H7 (cell line): ENCODE measurements around the gene CD247. TPM values are rescaled to one million over a fixed set of nuclear protein-coding genes. Genes with fewer than 3 reads are reported as not detected.

Experiments
- DNase-seq: peaks from one replicate; pipeline ENCODE4 v3.0.0; 2012
- H3K27me3 ChIP-seq: 2 replicates; pipeline ENCODE4 v1.6.0; 2011; ENCODE audit warnings: mild to moderate bottlenecking, low read length; ENCODE audit not compliant: control insufficient read depth, insufficient read depth
- H3K36me3 ChIP-seq: replicated peaks from 2 replicates; pipeline ENCODE4 v1.5.1; 2011; ENCODE audit warnings: low read length; ENCODE audit not compliant: control insufficient read depth, insufficient read depth
- H3K4me3 ChIP-seq: 2 replicates; pipeline ENCODE4 v1.5.1; 2011; ENCODE audit warnings: low read depth, mild to moderate bottlenecking, control low read depth, low read length, moderate library complexity; ENCODE audit not compliant: insufficient read depth
- total RNA-seq: library from RNA; depleted of rRNA; stranded (reverse); fragments of >200 nt; shearing (Covaris generic); gene quantifications from 2 replicates; pipeline ENCODE4 v1.2.3, GENCODE V29; 2014

The CD247 gene
- total RNA-seq, 1 experiment from 2014 or later = 0.83 TPM

- Histone ChIP-seq H3K27me3 (peaks cover 38% of the 10 kb centered on the region), H3K4me3 (no peak overlapping the region), H3K36me3 (no peaks in the 10 kb centered on the region)
- no peak for DNase-seq
These were observed 61.4 kb downstream of the CD247 start for GRCh38 chr1:167456926-167457325.

- no peak for DNase-seq
- no peaks in the 10 kb centered on the region for H3K36me3 ChIP-seq
- H3K4me3 ChIP-seq = no peak overlapping the region
- H3K27me3 ChIP-seq = peaks cover 38% of the 10 kb centered on the region
These were observed 61.8 kb downstream of the CD247 start for GRCh38 chr1:167456524-167456923.

- peak; percentile 76 for DNase-seq
- H3K36me3 ChIP-seq = no peaks in the 10 kb centered on the region
- peaks cover 38% of the 10 kb centered on the region for H3K27me3 ChIP-seq
- peak overlapping the region; percentile 65 for H3K4me3 ChIP-seq
These were observed 62.4 kb downstream of the CD247 start for GRCh38 chr1:167455786-167456446.

DNA sequence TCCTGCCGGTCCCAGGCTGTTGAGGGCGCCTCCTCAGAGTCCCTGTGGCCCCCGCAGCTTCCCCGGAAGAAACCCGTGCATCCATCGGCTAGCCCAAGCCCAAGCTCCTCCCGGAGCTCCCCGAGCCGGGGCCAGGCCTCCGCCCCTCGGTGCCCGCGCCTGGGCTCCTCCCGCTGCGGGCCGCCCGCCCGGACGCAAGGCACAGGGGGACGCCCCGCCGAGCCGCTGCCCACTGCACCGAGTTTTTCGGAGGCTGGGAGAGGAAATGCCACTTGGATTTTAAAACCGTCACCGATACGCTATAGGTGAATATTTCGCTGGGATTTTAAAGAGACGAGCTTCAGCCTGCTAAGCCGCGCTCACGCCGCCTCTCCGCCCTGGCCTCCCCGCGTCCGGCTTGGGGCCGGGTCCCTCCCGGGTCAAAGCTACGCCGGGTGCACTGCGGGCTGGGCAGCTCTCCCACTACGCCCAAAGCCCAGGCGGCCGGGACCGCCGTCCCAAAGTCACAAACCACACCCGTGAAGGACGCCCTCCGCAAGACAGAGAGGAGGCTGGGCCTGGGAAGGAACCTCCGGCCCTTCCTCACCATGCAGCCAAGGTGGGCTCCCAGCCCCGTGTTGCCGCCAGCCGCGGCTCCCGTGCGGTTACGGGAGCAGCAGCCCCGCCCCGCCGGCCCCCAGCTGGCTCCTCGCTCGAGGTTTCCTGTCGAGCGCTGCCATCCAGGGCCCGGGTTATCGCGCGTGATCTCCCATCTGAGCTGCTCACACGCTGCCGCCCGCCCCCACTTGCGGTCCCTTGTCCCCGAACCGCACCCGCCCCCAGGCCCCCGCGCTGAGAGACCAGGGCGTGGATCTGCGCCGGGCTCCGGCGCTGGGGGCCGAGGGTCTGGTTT lies 63.2 kb downstream of the CD247 start:
- peak; percentile 87 for DNase-seq
- Histone ChIP-seq H3K4me3 (peak overlapping the region; percentile 65), H3K27me3 (peaks cover 38% of the 10 kb centered on the region), H3K36me3 (no peaks in the 10 kb centered on the region)

DNA sequence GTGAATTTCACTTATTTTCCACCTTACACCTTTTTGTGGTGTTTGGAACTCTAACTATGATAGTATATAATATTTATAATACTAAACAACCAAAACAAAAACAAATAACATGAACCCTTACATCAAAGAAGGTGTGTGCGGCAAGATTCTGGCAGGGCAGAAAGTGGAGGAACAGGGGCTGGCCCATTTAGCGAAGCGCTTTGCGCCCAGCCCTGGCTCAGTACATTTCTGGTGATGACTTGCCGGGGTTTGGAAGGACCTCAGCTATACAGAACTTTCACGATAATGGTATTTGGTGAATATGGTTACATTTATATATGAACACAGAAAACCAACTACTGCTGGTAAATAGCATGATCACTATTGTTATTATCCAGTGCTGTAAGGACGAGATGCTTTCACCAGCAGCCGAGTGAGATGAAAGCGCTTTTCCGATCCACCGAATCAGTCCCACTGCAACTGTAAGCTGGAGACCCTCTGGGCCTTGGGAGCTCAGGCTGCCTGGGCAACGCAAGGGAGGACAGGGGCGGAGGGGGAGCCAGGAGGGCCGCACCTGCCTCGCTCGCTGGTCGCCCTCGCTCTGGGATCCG lies 63.9 kb downstream of the CD247 start:
- Histone ChIP-seq H3K27me3 (peaks cover 38% of the 10 kb centered on the region), H3K4me3 (peak overlapping the region; percentile 65), H3K36me3 (no peaks in the 10 kb centered on the region)
- no peak for DNase-seq

DNA sequence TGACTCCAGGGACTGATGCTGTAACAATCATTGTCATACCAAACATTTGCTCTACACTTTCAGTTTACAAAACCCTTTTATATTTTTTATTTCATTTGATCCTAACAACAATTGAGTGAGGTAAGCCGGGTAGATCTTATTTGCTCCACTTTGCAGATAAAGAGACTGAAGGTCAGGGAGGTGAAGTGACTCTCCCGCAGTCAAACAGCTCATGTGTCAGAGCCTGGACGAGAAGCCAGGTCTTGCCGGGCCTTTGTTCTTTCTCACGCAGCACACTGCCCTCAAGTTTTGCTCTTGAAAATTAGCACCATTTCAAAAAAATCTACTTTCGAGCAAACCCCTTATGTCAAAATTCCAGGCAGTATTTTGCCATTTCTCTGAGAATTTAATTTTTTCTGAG lies 65.2 kb downstream of the CD247 start:
- Histone ChIP-seq H3K36me3 (no peaks in the 10 kb centered on the region), H3K27me3 (peaks cover 38% of the 10 kb centered on the region), H3K4me3 (no peak overlapping the region)
- DNase-seq = no peak

GRCh38 chr1:167452483-167452882 lies 65.8 kb downstream of the CD247 start:
- Histone ChIP-seq H3K4me3 (no peak overlapping the region), H3K27me3 (peaks cover 38% of the 10 kb centered on the region), H3K36me3 (no peaks in the 10 kb centered on the region)
- DNase-seq = no peak

DNA sequence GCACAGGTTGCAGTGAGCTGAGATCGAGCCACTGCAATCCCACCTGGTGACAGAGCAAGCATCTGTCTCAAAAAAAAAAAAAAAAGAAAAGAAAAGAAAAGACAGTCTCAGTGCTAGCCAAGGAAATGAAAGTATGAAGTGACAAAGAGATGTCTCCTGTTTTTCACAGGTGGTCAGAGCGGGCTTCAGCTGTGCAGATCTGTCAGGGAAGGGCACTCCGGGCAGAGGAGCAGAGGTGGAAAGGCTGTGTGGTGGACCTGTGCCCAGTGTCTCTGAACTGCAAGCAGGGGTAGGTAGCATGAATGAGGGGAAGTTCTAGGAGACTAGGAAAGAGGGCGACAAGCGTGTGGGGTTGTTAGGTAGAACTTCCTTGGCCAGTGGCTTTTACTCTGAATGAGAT lies 67.5 kb downstream of the CD247 start:
- Histone ChIP-seq H3K36me3 (no peaks in the 10 kb centered on the region), H3K4me3 (no peak overlapping the region), H3K27me3 (peaks cover 22% of the 10 kb centered on the region)
- no peak for DNase-seq

DNA sequence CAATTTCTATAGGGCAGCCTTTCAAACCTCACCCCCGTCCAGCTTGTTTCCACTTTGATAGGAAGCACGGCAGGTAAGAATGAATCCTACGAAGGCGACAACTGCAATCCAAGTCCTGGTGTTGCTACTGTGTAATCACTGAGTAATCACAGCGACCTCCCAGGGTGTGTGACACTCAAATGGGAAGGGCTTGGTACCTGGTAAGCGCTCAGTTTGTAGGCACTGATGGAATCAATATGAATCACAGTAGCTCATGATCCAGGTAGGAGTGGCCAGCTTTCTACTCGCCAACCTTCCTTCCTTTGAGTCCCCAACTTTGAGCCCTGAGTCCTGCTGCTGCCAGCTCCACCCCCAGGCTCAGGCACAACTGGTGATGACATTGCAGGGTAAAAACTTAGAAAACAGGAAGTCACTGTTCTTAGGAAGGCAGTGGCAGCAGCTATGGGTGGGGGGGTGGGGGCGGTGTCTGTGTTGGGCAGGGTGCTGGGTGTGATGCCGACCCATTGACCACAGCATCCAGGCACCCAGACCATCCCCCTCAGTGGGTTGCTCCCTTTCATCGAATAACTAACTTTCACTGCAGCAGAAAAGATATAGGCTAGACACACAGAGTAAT lies 70.7 kb downstream of the CD247 start:
- H3K4me3 ChIP-seq = no peak overlapping the region
- no peaks in the 10 kb centered on the region for H3K36me3 ChIP-seq
- DNase-seq = no peak
- no peaks in the 10 kb centered on the region for H3K27me3 ChIP-seq

DNA sequence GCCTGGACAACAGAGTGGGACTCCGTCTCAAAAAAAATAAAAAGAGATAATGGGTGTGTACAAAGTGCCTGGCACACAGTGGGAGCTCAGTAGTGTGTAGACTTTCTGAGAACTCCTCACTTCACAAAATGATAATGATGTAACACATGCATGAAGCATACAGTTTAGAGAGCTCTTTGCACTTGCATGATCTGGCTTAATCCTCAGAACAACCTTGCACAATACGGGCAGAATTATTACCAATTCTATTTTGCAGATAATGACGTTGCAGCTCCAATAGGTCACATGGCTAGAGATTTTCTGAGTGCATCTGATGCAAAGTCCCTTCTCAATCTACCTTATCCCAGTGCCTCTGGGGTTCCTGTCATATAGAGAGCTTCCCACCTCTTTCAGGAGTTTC lies 71.4 kb downstream of the CD247 start:
- H3K4me3 ChIP-seq = no peak overlapping the region
- no peaks in the 10 kb centered on the region for H3K27me3 ChIP-seq
- DNase-seq = no peak
- no peaks in the 10 kb centered on the region for H3K36me3 ChIP-seq

DNA sequence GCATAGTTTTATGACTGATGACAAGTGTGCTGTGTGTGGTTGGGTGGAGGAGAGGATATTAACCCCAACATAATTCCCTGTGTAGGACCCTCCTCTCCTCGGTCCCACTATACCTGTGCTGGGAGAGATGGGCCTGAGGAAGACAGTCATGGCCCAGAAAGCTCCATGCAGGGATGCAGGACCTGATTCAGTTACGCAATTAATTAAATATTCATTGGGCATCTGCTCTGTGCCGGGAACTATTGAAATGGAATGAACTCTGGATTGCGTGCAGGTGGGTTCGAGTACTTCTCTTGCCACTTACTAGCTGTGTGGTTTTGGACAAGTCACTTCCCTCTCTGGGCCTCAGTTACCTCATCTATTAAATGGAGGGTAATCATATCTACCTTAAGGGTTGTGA lies 74.6 kb downstream of the CD247 start:
- DNase-seq = no peak
- peaks cover 25% of the 10 kb centered on the region for H3K27me3 ChIP-seq
- H3K36me3 ChIP-seq = no peaks in the 10 kb centered on the region
- no peak overlapping the region for H3K4me3 ChIP-seq

- Histone ChIP-seq H3K4me3 (no peak overlapping the region), H3K27me3 (peaks cover 33% of the 10 kb centered on the region), H3K36me3 (no peaks in the 10 kb centered on the region)
- no peak for DNase-seq
These were observed 75.3 kb downstream of the CD247 start for GRCh38 chr1:167442854-167443565.

GRCh38 chr1:167442142-167442848 lies 76.0 kb downstream of the CD247 start:
- Histone ChIP-seq H3K4me3 (no peak overlapping the region), H3K27me3 (peaks cover 37% of the 10 kb centered on the region), H3K36me3 (no peaks in the 10 kb centered on the region)
- peak; percentile 93 for DNase-seq

DNA sequence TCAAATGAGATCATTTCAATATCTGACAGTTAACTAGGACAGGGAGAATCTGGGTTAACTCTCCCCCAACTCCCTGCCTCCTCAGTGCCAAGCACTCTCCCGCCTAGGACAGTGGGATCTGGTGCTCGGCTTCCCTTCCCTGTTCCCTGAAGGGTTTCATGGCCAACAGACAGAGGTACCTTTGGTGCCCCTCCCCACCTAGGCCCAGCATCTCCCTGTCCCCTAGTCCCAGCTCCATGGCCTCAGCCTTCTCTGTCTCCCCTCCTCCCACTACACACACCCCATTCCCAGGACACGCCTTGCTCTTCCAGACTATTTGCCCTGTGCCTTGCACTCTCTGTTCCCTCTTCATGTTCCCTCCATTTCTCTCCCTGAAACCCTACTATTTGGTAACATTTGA lies 77.1 kb downstream of the CD247 start:
- Histone ChIP-seq H3K36me3 (no peaks in the 10 kb centered on the region), H3K27me3 (peaks cover 37% of the 10 kb centered on the region), H3K4me3 (no peak overlapping the region)
- DNase-seq = no peak
